K562 (cell line): Measurements from ENCODE around the gene MED13L. TPM values are rescaled to one million over a fixed set of nuclear protein-coding genes. Genes with fewer than 3 reads are reported as not detected.

ENCODE experiments used
- ARID1B ChIP-seq: fragments of 450-650 bp; IDR thresholded peaks from 2 replicates; pipeline ENCODE4 v1.6.1; 2016; ENCODE audit warnings: antibody characterized with exemption, mild to moderate bottlenecking, inconsistent platforms
- CHD2 ChIP-seq: IDR thresholded peaks from 2 replicates; pipeline ENCODE4 v1.6.1; 2011; ENCODE audit warnings: low read depth, low read length
- CTBP1 ChIP-seq: fragments of 450-650 bp; IDR thresholded peaks from 2 replicates; pipeline ENCODE4 v1.6.1; 2016; ENCODE audit warnings: borderline replicate concordance
- NR4A1 ChIP-seq, 2 experiments: fragments of 250-450 bp in 1 of 2; fragments of 450-650 bp in 1 of 2; sonication (Bioruptor Pico) in 1 of 2; IDR thresholded peaks; 2 replicates each; pipeline versions ENCODE4 v1.4.0 to v1.6.1; 2016 to 2020; ENCODE audit warnings: mild to moderate bottlenecking in 2 of 2, missing compliant biosample characterization in 1 of 2, missing genetic modification characterization in 1 of 2, moderate library complexity in 1 of 2
- POLR2G ChIP-seq: fragments of 200-400 bp; formaldehyde crosslinking; IDR thresholded peaks from 2 replicates; pipeline ENCODE4 v1.6.1; 2017; ENCODE audit warnings: low read depth, mild to moderate bottlenecking, antibody characterized with exemption, low read length, moderate library complexity
- SIRT6 ChIP-seq: IDR thresholded peaks from one replicate; pipeline ENCODE4 v1.6.1; 2012; ENCODE audit warnings: low read depth, mild to moderate bottlenecking, control low read depth, inconsistent platforms, low read length, moderate library complexity
- SRSF1 ChIP-seq: fragments of 200-400 bp; formaldehyde crosslinking; IDR thresholded peaks from 2 replicates; pipeline ENCODE4 v1.6.1; 2017; ENCODE audit warnings: mild to moderate bottlenecking, low read depth, low read length, moderate library complexity
- SRSF9 ChIP-seq: fragments of 200-400 bp; formaldehyde crosslinking; IDR thresholded peaks from 2 replicates; pipeline ENCODE4 v1.6.1; 2017; ENCODE audit warnings: low read depth, low read length, borderline replicate concordance
- ZNF586 ChIP-seq: fragments of 450-650 bp; formaldehyde crosslinking; conservative IDR thresholded peaks from 2 replicates; pipeline ENCODE4 v1.4.0; 2020; ENCODE audit warnings: mild to moderate bottlenecking, moderate library complexity
- polyA plus RNA-seq, 8 experiments: library from polyadenylated mRNA; depleted of rRNA in 4 of 8; stranded (reverse) in 5 of 8; unstranded in 3 of 8; fragments of >200 nt; fragmentation: Nextera tagmentation in 2 of 8; fragmentation: Illumina TruSeq in 1 of 8; extraction: Ambion mirVana in 2 of 8; extraction: Trizol in 1 of 8; gene quantifications; 2 replicates each; pipeline versions ENCODE4 v1.2.1 to v1.2.3, GENCODE V29; 2011 to 2014; ENCODE audit warnings: inconsistent platforms in 1 of 8, missing spikeins in 1 of 8
- total RNA-seq, 7 experiments: library from RNA; depleted of rRNA in 6 of 7; stranded (reverse); fragments of >200 nt in 6 of 7; fragmentation: Illumina TruSeq in 2 of 7; extraction: Trizol in 2 of 7; gene quantifications; 2 replicates each; pipeline versions ENCODE4 v1.2.1 to v1.2.3, GENCODE V29; 2011 to 2021; ENCODE audit warnings: low replicate concordance in 1 of 7
- TF ChIP-seq, protein P1 (sequence below), 3 experiments: fragments of 200-800 bp in 1 of 3; fragments of 250-450 bp in 1 of 3; fragments of 450-650 bp in 1 of 3; sonication (Bioruptor Pico) in 1 of 3; sonication (Bioruptor generic) in 1 of 3; formaldehyde crosslinking in 1 of 3; IDR thresholded peaks; 2 replicates each; pipeline versions ENCODE4 v1.6.1 to v1.8.0; 2016 to 2022; ENCODE audit warnings: mild to moderate bottlenecking in 2 of 3, missing genetic modification characterization in 2 of 3, missing compliant biosample characterization in 1 of 3, moderate library complexity in 1 of 3
- TF ChIP-seq, protein P2 (sequence below): sonication (generic); formaldehyde crosslinking; IDR thresholded peaks from 2 replicates; pipeline ENCODE4 v1.8.0; 2022; ENCODE audit warnings: mild to moderate bottlenecking, missing genetic modification reagents
- TF ChIP-seq, protein P3 (sequence below): IDR thresholded peaks from 2 replicates; pipeline ENCODE4 v1.6.1; 2011; ENCODE audit warnings: borderline replicate concordance, low read depth, mild to moderate bottlenecking, moderate library complexity, low read length; ENCODE audit not compliant: insufficient read depth, poor library complexity, severe bottlenecking
- TF ChIP-seq, protein P4 (sequence below): fragments of 450-650 bp; IDR thresholded peaks from 2 replicates; pipeline ENCODE4 v1.6.1; 2017; ENCODE audit warnings: antibody characterized with exemption, mild to moderate bottlenecking

Gene MED13L
- total and polyA plus RNA-seq, 9 of the 15 experiments (the other 6 are each of a cell fraction or from before 2014, with no cell fraction given) = 13.4 to 90.3 (median 36.9) TPM

DNA sequence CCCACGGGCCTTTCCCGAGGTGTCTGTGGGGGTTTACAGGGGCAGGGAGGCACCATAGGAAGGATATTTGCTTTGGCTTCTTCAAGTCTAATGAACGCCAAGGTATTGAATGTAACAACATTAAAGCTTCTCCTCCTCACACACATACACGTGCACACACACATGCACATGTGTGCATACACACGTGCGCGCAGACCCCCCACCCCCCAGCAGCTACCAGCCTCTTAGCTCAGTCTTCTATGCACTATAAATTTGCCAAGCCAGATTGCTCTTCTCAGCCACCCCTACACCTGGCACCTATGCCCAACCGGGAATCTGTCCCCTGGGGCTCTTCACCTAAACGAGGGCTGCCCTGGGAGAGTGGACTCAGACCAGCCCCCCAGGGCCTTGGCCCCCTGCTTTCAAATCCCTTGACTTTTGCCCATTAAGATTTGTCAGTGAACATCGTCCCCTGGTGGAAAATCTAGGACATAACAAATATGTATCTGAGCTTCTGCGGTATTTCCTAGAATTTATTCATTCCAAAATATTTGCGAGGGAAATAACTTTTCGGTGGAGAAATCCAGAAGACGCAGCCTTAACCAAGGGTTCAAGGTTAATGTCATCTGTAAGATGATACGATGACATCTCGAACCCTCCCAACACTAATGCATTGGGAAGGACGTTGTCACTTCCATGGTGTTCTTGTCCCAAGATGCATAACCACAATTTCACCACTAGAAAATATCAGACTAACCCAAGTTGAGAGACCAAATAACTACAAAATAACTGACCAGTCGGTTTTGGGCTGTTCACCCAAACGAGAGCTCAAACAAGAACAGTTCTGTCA lies 330.4 kb downstream of the MED13L start (continued):
- TF ChIP-seq CHD2 (no peak), ZNF586 (CRISPR knock-in tag) (no peak), SRSF9 (no peak), SRSF1 (no peak), NR4A1 (CRISPR knock-in tag; IDR thresholded peaks at IDR 0.05) (no peak), NR4A1 (tag; IDR thresholded peaks at IDR 0.05) (no peak), CTBP1 (no peak), POLR2G (no peak), SIRT6 (no peak), ARID1B (no peak)
- TF ChIP-seq, protein P1, sequence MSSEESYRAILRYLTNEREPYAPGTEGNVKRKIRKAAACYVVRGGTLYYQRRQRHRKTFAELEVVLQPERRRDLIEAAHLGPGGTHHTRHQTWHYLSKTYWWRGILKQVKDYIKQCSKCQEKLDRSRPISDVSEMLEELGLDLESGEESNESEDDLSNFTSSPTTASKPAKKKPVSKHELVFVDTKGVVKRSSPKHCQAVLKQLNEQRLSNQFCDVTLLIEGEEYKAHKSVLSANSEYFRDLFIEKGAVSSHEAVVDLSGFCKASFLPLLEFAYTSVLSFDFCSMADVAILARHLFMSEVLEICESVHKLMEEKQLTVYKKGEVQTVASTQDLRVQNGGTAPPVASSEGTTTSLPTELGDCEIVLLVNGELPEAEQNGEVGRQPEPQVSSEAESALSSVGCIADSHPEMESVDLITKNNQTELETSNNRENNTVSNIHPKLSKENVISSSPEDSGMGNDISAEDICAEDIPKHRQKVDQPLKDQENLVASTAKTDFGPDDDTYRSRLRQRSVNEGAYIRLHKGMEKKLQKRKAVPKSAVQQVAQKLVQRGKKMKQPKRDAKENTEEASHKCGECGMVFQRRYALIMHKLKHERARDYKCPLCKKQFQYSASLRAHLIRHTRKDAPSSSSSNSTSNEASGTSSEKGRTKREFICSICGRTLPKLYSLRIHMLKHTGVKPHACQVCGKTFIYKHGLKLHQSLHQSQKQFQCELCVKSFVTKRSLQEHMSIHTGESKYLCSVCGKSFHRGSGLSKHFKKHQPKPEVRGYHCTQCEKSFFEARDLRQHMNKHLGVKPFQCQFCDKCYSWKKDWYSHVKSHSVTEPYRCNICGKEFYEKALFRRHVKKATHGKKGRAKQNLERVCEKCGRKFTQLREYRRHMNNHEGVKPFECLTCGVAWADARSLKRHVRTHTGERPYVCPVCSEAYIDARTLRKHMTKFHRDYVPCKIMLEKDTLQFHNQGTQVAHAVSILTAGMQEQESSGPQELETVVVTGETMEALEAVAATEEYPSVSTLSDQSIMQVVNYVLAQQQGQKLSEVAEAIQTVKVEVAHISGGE (CRISPR knock-in tag; IDR thresholded peaks at IDR 0.05) = no peak
- TF ChIP-seq, protein P2, sequence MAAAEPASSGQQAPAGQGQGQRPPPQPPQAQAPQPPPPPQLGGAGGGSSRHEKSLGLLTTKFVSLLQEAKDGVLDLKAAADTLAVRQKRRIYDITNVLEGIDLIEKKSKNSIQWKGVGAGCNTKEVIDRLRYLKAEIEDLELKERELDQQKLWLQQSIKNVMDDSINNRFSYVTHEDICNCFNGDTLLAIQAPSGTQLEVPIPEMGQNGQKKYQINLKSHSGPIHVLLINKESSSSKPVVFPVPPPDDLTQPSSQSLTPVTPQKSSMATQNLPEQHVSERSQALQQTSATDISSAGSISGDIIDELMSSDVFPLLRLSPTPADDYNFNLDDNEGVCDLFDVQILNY (CRISPR knock-in tag) = no peak
- TF ChIP-seq, protein P3, sequence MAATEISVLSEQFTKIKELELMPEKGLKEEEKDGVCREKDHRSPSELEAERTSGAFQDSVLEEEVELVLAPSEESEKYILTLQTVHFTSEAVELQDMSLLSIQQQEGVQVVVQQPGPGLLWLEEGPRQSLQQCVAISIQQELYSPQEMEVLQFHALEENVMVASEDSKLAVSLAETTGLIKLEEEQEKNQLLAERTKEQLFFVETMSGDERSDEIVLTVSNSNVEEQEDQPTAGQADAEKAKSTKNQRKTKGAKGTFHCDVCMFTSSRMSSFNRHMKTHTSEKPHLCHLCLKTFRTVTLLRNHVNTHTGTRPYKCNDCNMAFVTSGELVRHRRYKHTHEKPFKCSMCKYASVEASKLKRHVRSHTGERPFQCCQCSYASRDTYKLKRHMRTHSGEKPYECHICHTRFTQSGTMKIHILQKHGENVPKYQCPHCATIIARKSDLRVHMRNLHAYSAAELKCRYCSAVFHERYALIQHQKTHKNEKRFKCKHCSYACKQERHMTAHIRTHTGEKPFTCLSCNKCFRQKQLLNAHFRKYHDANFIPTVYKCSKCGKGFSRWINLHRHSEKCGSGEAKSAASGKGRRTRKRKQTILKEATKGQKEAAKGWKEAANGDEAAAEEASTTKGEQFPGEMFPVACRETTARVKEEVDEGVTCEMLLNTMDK = no peak
- TF ChIP-seq, protein P4, sequence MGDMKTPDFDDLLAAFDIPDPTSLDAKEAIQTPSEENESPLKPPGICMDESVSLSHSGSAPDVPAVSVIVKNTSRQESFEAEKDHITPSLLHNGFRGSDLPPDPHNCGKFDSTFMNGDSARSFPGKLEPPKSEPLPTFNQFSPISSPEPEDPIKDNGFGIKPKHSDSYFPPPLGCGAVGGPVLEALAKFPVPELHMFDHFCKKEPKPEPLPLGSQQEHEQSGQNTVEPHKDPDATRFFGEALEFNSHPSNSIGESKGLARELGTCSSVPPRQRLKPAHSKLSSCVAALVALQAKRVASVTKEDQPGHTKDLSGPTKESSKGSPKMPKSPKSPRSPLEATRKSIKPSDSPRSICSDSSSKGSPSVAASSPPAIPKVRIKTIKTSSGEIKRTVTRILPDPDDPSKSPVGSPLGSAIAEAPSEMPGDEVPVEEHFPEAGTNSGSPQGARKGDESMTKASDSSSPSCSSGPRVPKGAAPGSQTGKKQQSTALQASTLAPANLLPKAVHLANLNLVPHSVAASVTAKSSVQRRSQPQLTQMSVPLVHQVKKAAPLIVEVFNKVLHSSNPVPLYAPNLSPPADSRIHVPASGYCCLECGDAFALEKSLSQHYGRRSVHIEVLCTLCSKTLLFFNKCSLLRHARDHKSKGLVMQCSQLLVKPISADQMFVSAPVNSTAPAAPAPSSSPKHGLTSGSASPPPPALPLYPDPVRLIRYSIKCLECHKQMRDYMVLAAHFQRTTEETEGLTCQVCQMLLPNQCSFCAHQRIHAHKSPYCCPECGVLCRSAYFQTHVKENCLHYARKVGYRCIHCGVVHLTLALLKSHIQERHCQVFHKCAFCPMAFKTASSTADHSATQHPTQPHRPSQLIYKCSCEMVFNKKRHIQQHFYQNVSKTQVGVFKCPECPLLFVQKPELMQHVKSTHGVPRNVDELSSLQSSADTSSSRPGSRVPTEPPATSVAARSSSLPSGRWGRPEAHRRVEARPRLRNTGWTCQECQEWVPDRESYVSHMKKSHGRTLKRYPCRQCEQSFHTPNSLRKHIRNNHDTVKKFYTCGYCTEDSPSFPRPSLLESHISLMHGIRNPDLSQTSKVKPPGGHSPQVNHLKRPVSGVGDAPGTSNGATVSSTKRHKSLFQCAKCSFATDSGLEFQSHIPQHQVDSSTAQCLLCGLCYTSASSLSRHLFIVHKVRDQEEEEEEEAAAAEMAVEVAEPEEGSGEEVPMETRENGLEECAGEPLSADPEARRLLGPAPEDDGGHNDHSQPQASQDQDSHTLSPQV = no peak
